SK-N-SH treated with all-trans-retinoic acid at 6 μM for 48 hours (cell line): ENCODE data around the gene CD248.

Source experiments
- ARNTL ChIP-seq: fragments of 450-650 bp; formaldehyde crosslinking; IDR thresholded peaks from 2 replicates; pipeline ENCODE4 v1.5.0; 2020; ENCODE audit warnings: low read depth, mild to moderate bottlenecking, moderate library complexity, borderline replicate concordance
- CREB5 ChIP-seq: fragments of 250-450 bp; sonication (Bioruptor Pico); IDR thresholded peaks from 2 replicates; pipeline ENCODE4 v1.5.1; 2020; ENCODE audit warnings: low read depth, mild to moderate bottlenecking, moderate library complexity
- CSDC2 ChIP-seq: fragments of 250-450 bp; sonication (Bioruptor Pico); IDR thresholded peaks from 2 replicates; pipeline ENCODE4 v1.5.0; 2020; ENCODE audit warnings: mild to moderate bottlenecking, moderate library complexity
- ESRRG ChIP-seq: fragments of 250-450 bp; sonication (Bioruptor Pico); IDR thresholded peaks from 2 replicates; pipeline ENCODE4 v1.6.1; 2021; ENCODE audit warnings: mild to moderate bottlenecking
- ISL1 ChIP-seq: fragments of 250-450 bp; sonication (Bioruptor Pico); IDR thresholded peaks from 2 replicates; pipeline ENCODE4 v2.1.2; 2022; ENCODE audit warnings: mild to moderate bottlenecking, moderate library complexity
- PATZ1 ChIP-seq: fragments of 250-450 bp; sonication (Bioruptor Pico); IDR thresholded peaks from 2 replicates; pipeline ENCODE4 v1.8.0; 2020; ENCODE audit warnings: mild to moderate bottlenecking, moderate library complexity, borderline replicate concordance
- SNAI2 ChIP-seq: fragments of 250-450 bp; sonication (Bioruptor Pico); IDR thresholded peaks from 2 replicates; pipeline ENCODE4 v1.5.0; 2020; ENCODE audit warnings: mild to moderate bottlenecking, moderate library complexity
- TOX ChIP-seq: fragments of 250-450 bp; sonication (Bioruptor Pico); IDR thresholded peaks from 2 replicates; pipeline ENCODE4 v1.8.0; 2021; ENCODE audit warnings: mild to moderate bottlenecking, moderate library complexity, borderline replicate concordance
- ZFP3 ChIP-seq: fragments of 250-450 bp; sonication (Bioruptor Pico); IDR thresholded peaks from 2 replicates; pipeline ENCODE4 v1.5.0; 2020; ENCODE audit warnings: mild to moderate bottlenecking, moderate library complexity
- TF ChIP-seq, protein P1 (sequence below): fragments of 250-450 bp; sonication (Bioruptor Pico); IDR thresholded peaks from 2 replicates; pipeline ENCODE4 v1.5.0; 2020; ENCODE audit warnings: mild to moderate bottlenecking, moderate library complexity
- TF ChIP-seq, protein P2 (sequence below): fragments of 250-450 bp; sonication (Bioruptor Pico); IDR thresholded peaks from 2 replicates; pipeline ENCODE4 v1.8.0; 2021; ENCODE audit warnings: low read depth, mild to moderate bottlenecking, moderate library complexity, borderline replicate concordance

DNA sequence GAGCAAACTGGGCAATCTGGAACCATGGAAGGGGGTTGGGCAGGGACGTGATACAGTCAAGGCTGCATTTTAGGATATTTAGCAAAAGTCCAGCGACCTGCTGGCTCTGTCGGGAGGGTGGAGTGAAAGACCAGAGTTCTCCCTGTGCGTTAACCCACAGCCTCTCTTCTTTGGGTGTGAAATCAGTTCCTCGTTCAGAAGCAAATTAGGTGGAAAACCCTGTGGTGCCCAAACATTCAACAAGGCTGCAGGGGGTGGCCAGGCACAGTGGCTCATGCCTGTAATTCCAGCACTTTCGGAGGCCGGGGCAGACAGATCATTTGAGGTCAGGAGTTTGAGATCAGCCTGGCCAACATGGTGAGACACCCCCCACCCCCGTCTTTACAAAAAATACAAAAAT is 19.2 kb downstream of the CD248 start:
- TF ChIP-seq PATZ1 (CRISPR knock-in tag) (no peak), SNAI2 (CRISPR knock-in tag) (no peak), ARNTL (CRISPR knock-in tag) (no peak), TOX (CRISPR knock-in tag) (no peak), ZFP3 (CRISPR knock-in tag) (no peak), CSDC2 (CRISPR knock-in tag) (no peak), ESRRG (CRISPR knock-in tag) (no peak), ISL1 (CRISPR knock-in tag) (no peak), CREB5 (CRISPR knock-in tag) (no peak)
- TF ChIP-seq, protein P1, sequence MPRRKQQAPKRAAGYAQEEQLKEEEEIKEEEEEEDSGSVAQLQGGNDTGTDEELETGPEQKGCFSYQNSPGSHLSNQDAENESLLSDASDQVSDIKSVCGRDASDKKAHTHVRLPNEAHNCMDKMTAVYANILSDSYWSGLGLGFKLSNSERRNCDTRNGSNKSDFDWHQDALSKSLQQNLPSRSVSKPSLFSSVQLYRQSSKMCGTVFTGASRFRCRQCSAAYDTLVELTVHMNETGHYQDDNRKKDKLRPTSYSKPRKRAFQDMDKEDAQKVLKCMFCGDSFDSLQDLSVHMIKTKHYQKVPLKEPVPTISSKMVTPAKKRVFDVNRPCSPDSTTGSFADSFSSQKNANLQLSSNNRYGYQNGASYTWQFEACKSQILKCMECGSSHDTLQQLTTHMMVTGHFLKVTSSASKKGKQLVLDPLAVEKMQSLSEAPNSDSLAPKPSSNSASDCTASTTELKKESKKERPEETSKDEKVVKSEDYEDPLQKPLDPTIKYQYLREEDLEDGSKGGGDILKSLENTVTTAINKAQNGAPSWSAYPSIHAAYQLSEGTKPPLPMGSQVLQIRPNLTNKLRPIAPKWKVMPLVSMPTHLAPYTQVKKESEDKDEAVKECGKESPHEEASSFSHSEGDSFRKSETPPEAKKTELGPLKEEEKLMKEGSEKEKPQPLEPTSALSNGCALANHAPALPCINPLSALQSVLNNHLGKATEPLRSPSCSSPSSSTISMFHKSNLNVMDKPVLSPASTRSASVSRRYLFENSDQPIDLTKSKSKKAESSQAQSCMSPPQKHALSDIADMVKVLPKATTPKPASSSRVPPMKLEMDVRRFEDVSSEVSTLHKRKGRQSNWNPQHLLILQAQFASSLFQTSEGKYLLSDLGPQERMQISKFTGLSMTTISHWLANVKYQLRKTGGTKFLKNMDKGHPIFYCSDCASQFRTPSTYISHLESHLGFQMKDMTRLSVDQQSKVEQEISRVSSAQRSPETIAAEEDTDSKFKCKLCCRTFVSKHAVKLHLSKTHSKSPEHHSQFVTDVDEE: no peak
- TF ChIP-seq, protein P2, sequence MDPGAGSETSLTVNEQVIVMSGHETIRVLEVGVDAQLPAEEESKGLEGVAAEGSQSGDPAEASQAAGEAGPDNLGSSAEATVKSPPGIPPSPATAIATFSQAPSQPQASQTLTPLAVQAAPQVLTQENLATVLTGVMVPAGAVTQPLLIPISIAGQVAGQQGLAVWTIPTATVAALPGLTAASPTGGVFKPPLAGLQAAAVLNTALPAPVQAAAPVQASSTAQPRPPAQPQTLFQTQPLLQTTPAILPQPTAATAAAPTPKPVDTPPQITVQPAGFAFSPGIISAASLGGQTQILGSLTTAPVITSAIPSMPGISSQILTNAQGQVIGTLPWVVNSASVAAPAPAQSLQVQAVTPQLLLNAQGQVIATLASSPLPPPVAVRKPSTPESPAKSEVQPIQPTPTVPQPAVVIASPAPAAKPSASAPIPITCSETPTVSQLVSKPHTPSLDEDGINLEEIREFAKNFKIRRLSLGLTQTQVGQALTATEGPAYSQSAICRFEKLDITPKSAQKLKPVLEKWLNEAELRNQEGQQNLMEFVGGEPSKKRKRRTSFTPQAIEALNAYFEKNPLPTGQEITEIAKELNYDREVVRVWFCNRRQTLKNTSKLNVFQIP (CRISPR knock-in tag): no peak
